Keratinocyte (primary cell): ENCODE measurements around the gene MACROH2A1. TPM values are rescaled to one million over a fixed set of nuclear protein-coding genes. Genes with fewer than 3 reads are reported as not detected.

Experiments used
- DNase-seq: peaks from one replicate; pipeline ENCODE4 v3.0.0-alpha.2; 2011; ENCODE audit warnings: low read depth, missing footprints, low spot score
- FAIRE-seq: peaks from 2 replicates; lab custom pipeline; 2011; peaks lifted over from hg19 to GRCh38; lab: Jason Lieb, UNC
- H2AFZ ChIP-seq: 2 replicates; pipeline ENCODE4 v1.6.0; 2012; ENCODE audit warnings: low read length, control low read depth, inconsistent platforms; ENCODE audit not compliant: control insufficient read depth
- H3K27ac ChIP-seq: 2 replicates; pipeline ENCODE4 v1.5.1; 2011; ENCODE audit warnings: low read length; ENCODE audit not compliant: control insufficient read depth, insufficient read depth
- H3K27me3 ChIP-seq: 3 replicates; pipeline ENCODE4 v1.6.0; 2011; ENCODE audit warnings: low read length; ENCODE audit not compliant: control insufficient read depth, insufficient read depth; ENCODE audit errors: extremely low read depth
- H3K36me3 ChIP-seq, 2 experiments: 2 replicates in 1 of 2; 3 replicates in 1 of 2; pipeline ENCODE4 v1.5.1; 2011; ENCODE audit warnings: low read length in 2 of 2, mild to moderate bottlenecking in 1 of 2; ENCODE audit not compliant: control insufficient read depth in 2 of 2, insufficient read depth in 2 of 2; ENCODE audit errors: extremely low read depth in 1 of 2
- H3K4me1 ChIP-seq: 3 replicates; pipeline ENCODE4 v1.5.1; 2011; ENCODE audit warnings: low read length; ENCODE audit not compliant: control insufficient read depth, insufficient read depth; ENCODE audit errors: extremely low read depth
- H3K4me2 ChIP-seq: 3 replicates; pipeline ENCODE4 v1.6.0; 2011; ENCODE audit warnings: low read depth, low read length; ENCODE audit not compliant: control insufficient read depth, insufficient read depth; ENCODE audit errors: extremely low read depth
- H3K4me3 ChIP-seq, 3 experiments: fragments of 200-600 bp in 1 of 3; sonication (generic) in 1 of 3; 2 replicates in 2 of 3; 3 replicates in 1 of 3; pipeline ENCODE4 v1.5.1; 2011 to 2016; ENCODE audit warnings: low read length in 3 of 3, mild to moderate bottlenecking in 3 of 3, control low read depth in 2 of 3, inconsistent platforms in 1 of 3, low read depth in 1 of 3, mixed read lengths in 1 of 3, mixed run types in 1 of 3, moderate library complexity in 1 of 3; ENCODE audit not compliant: control insufficient read depth in 2 of 3, insufficient read depth in 2 of 3; ENCODE audit errors: extremely low read depth in 1 of 3
- H3K79me2 ChIP-seq: 2 replicates; pipeline ENCODE4 v1.6.0; 2012; ENCODE audit warnings: low read length; ENCODE audit not compliant: control insufficient read depth, insufficient read depth
- H3K9ac ChIP-seq: 3 replicates; pipeline ENCODE4 v1.6.0; 2011; ENCODE audit warnings: low read length; ENCODE audit not compliant: control insufficient read depth, insufficient read depth; ENCODE audit errors: extremely low read depth
- H3K9me1 ChIP-seq: 3 replicates; pipeline ENCODE4 v1.6.0; 2011; ENCODE audit warnings: low read length; ENCODE audit not compliant: control insufficient read depth, insufficient read depth; ENCODE audit errors: extremely low read depth
- H3K9me3 ChIP-seq: 2 replicates; pipeline ENCODE4 v1.5.1; 2012; ENCODE audit warnings: low read depth, low read length; ENCODE audit not compliant: control insufficient read depth
- H4K20me1 ChIP-seq: 3 replicates; pipeline ENCODE4 v1.6.0; 2011; ENCODE audit warnings: low read length; ENCODE audit not compliant: control insufficient read depth, insufficient read depth; ENCODE audit errors: extremely low read depth
- CTCF ChIP-seq, 3 experiments: IDR thresholded peaks in 1 of 3; conservative IDR thresholded peaks in 1 of 3; optimal IDR thresholded peaks in 1 of 3; 2 replicates in 2 of 3; 3 replicates in 1 of 3; pipeline versions ENCODE3 to v1.5.1; 2011; ENCODE audit warnings: low read length in 3 of 3, mild to moderate bottlenecking in 3 of 3, moderate library complexity in 2 of 3, control low read depth in 1 of 3, inconsistent platforms in 1 of 3; ENCODE audit not compliant: insufficient read depth in 2 of 3; ENCODE audit errors: extremely low read depth in 1 of 3
- EZH2 ChIP-seq: IDR thresholded peaks from one replicate; pipeline ENCODE4 v1.6.1; 2012; ENCODE audit warnings: inconsistent platforms, mild to moderate bottlenecking, low read length, moderate library complexity
- dilution Hi-C: fragments of 300-500 bp; cut with MboI; formaldehyde crosslinking; loops from one replicate; pipeline ENCODE4 v1.7.0; 2020; ENCODE audit warnings: low sequenced_read_pairs; ENCODE audit not compliant: extremely low pct_ligation_motif_present
- polyA plus RNA-seq, 5 experiments: library from polyadenylated mRNA; depleted of rRNA in 3 of 5; stranded (reverse) in 3 of 5; stranded (forward) in 1 of 5; unstranded in 1 of 5; fragments of >200 nt; gene quantifications; 1 replicate in 1 of 5; 2 replicates in 3 of 5; 3 replicates in 1 of 5; pipeline versions ENCODE4 v1.2.1 to v1.2.3, GENCODE V29; 2011 to 2012; ENCODE audit warnings: missing spikeins in 2 of 5, low read depth in 1 of 5, low replicate concordance in 1 of 5

The MACROH2A1 gene
- polyA plus RNA-seq, 1 donor (not counting 4 experiments of a cell fraction or from before 2014, with no cell fraction given), result 208 TPM

- FAIRE-seq, result no peak
- dilution Hi-C loops, result no loop called here
- peaks cover 1% of the 10 kb centered on the region for H3K79me2 ChIP-seq
Observed at GRCh38 chr5:135359374-135360165, 39.5 kb downstream of the MACROH2A1 start.

DNA sequence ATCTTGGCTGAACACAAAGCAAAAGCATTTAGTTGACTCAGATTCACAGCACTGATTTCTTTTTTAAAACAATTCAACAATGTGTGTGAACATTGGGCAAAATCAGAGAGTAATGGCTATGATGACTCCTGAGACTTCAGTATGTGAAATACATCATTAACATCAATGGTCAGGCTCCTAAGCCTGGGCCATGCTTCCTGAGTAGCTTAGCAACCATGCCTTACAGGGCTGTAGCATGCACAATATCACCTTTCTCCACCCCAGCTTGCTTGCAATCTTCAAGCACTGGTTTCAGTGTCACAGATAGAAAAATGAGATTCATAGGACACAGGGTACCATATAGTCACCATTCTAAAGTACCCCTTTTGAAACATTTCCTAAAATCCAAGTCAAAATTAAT, 41.3 kb downstream of the MACROH2A1 start:
- Histone ChIP-seq H3K36me3 (peaks cover 22 to 27% of the 10 kb centered on the region in 2 experiments), H3K4me1 (no peaks in the 10 kb centered on the region), H3K27ac (no peak overlapping the region), H3K9me3 (no peaks in the 10 kb centered on the region), H3K9me1 (peaks cover 2% of the 10 kb centered on the region), H3K9ac (no peak overlapping the region), H2AFZ (no peak overlapping the region), H3K79me2 (peaks cover 1% of the 10 kb centered on the region), H4K20me1 (peaks cover 3% of the 10 kb centered on the region), H3K4me3 (no peak overlapping the region), H3K4me2 (no peak overlapping the region), H3K27me3 (no peaks in the 10 kb centered on the region)
- DNase-seq, result no peak
- no peak for FAIRE-seq
- dilution Hi-C loops, result no loop called here
- no peak for TF ChIP-seq EZH2
- no peak for TF ChIP-seq CTCF (optimal IDR thresholded peaks at IDR 0.05 in 1 of 3, IDR thresholded peaks at IDR 0.05 in 1 of 3, conservative IDR thresholded peaks at IDR 0.05 in 1 of 3; ENCODE audit: extremely low read depth in 1 of 3, insufficient read depth in 2 of 3, low read length in 3 of 3)

More at GRCh38 chr5:135359374-135360165, 39.5 kb downstream of the MACROH2A1 start:
- TF ChIP-seq CTCF (optimal IDR thresholded peaks at IDR 0.05 in 1 of 3, IDR thresholded peaks at IDR 0.05 in 1 of 3, conservative IDR thresholded peaks at IDR 0.05 in 1 of 3; ENCODE audit: extremely low read depth in 1 of 3, insufficient read depth in 2 of 3, low read length in 3 of 3) (no peak), EZH2 (no peak)
- Histone ChIP-seq H4K20me1 (no peaks in the 10 kb centered on the region), H2AFZ (no peak overlapping the region), H3K36me3 (peaks cover 22% of the 10 kb centered on the region in 2 experiments), H3K4me1 (no peaks in the 10 kb centered on the region), H3K4me2 (no peak overlapping the region), H3K27me3 (no peaks in the 10 kb centered on the region), H3K27ac (no peak overlapping the region), H3K9me3 (no peaks in the 10 kb centered on the region), H3K9me1 (peaks cover 2% of the 10 kb centered on the region), H3K4me3 (no peak overlapping the region), H3K9ac (no peak overlapping the region)
- DNase-seq, result no peak
